HepG2 (cell line): ENCODE measurements around the gene PROX1. TPM values are rescaled to one million over a fixed set of nuclear protein-coding genes. Genes with fewer than 3 reads are reported as not detected.

ENCODE experiments used
- ATAC-seq: fragments of 200-7000 bp; cut with Tn5 transposase; 3 replicates; pipeline ENCODE4 v1.9.1; 2020; ENCODE audit warnings: mild to moderate bottlenecking, moderate library complexity
- BruUV-seq: library from RNA; stranded (reverse); fragments of 400-500 nt; replicated peaks from 2 replicates; lab custom pipeline; 2021; lab: Mats Ljungman, UMichigan
- CTCF ChIA-PET: fragments of 300-600 bp; formaldehyde crosslinking; extraction: SDS; loops from one replicate; lab custom pipeline; 2021; ENCODE audit warnings: low total read pairs, inconsistent platforms, low intra/inter-chr PET ratio; lab: Yijun Ruan, JAX
- POLR2A ChIA-PET: fragments of 350-600 bp; sonication (Branson Sonifier 250); formaldehyde crosslinking; loops from one replicate; lab custom pipeline; 2020; ENCODE audit warnings: antibody characterized with exemption, inconsistent platforms; lab: Yijun Ruan, JAX
- DNase-seq: peaks from one replicate; pipeline ENCODE4 v3.0.0-alpha.2; 2015; ENCODE audit warnings: low spot score
- FAIRE-seq: peaks from 3 replicates; lab custom pipeline; 2011; peaks lifted over from hg19 to GRCh38; lab: Jason Lieb, UNC
- H2AFZ ChIP-seq: one replicate; pipeline ENCODE4 v1.6.1; 2011; ENCODE audit warnings: low read length, inconsistent platforms
- H3K27ac ChIP-seq: fragments of 300-600 bp; 3 replicates; pipeline ENCODE4 v1.8.0; 2011; ENCODE audit warnings: mixed run types, mild to moderate bottlenecking, mixed read lengths, low read length, inconsistent platforms; ENCODE audit not compliant: insufficient read depth; ENCODE audit errors: extremely low read length
- H3K27me3 ChIP-seq, 2 experiments: fragments of 200-600 bp in 1 of 2; 2 replicates in 1 of 2; 3 replicates in 1 of 2; pipeline versions ENCODE4 v1.6.0 to v1.8.0; 2011; ENCODE audit warnings: low read length in 2 of 2, mild to moderate bottlenecking in 2 of 2, moderate library complexity in 2 of 2, inconsistent platforms in 1 of 2; ENCODE audit not compliant: insufficient read depth in 2 of 2, control insufficient read depth in 1 of 2
- H3K36me3 ChIP-seq, 2 experiments: fragments of 200-600 bp in 1 of 2; replicated peaks in 1 of 2; 2 replicates in 1 of 2; 3 replicates in 1 of 2; pipeline versions ENCODE4 v1.5.1 to v1.8.0; 2011; ENCODE audit warnings: low read length in 2 of 2, inconsistent platforms in 1 of 2; ENCODE audit not compliant: insufficient read depth in 2 of 2, control insufficient read depth in 1 of 2
- H3K4me1 ChIP-seq: 2 replicates; pipeline ENCODE4 v1.5.1; 2012; ENCODE audit warnings: low read length, inconsistent platforms; ENCODE audit not compliant: insufficient read depth
- H3K4me2 ChIP-seq: 2 replicates; pipeline ENCODE4 v1.6.0; 2011; ENCODE audit warnings: low read depth, low read length, inconsistent platforms
- H3K4me3 ChIP-seq, 3 experiments: fragments of 200-600 bp in 1 of 3; sonication (generic), shearing (Covaris generic) in 1 of 3; replicated peaks in 1 of 3; 2 replicates each; pipeline ENCODE4 v1.5.1; 2011 to 2016; ENCODE audit warnings: low read length in 3 of 3, inconsistent platforms in 2 of 3, low read depth in 2 of 3, mild to moderate bottlenecking in 2 of 3, control low read depth in 1 of 3, mixed read lengths in 1 of 3; ENCODE audit not compliant: insufficient read depth in 1 of 3
- H3K79me2 ChIP-seq: one replicate; pipeline ENCODE4 v1.6.1; 2011; ENCODE audit warnings: low read length, inconsistent platforms; ENCODE audit not compliant: insufficient read depth
- H3K9ac ChIP-seq: 2 replicates; pipeline ENCODE4 v1.6.0; 2011; ENCODE audit warnings: mild to moderate bottlenecking, low read depth, low read length, inconsistent platforms; ENCODE audit not compliant: insufficient read depth
- H3K9me3 ChIP-seq: 2 replicates; pipeline ENCODE4 v1.5.1; 2012; ENCODE audit warnings: mild to moderate bottlenecking, low read length
- H4K20me1 ChIP-seq: 2 replicates; pipeline ENCODE4 v1.6.0; 2011; ENCODE audit warnings: inconsistent platforms, mild to moderate bottlenecking, low read length, moderate library complexity; ENCODE audit not compliant: insufficient read depth
- HMG20A ChIP-seq: IDR thresholded peaks from 2 replicates; pipeline ENCODE4 v1.6.1; 2016; ENCODE audit warnings: borderline replicate concordance
- HMGA1 ChIP-seq: sonication (generic); formaldehyde crosslinking; conservative IDR thresholded peaks from 2 replicates; pipeline ENCODE4 v1.4.0; 2020; ENCODE audit warnings: missing genetic modification reagents
- SCMH1 ChIP-seq: sonication (generic); formaldehyde crosslinking; IDR thresholded peaks from 2 replicates; pipeline ENCODE4 v1.9.0; 2021; ENCODE audit warnings: missing genetic modification reagents, mild to moderate bottlenecking, borderline replicate concordance
- TBX2 ChIP-seq: sonication (generic); formaldehyde crosslinking; IDR thresholded peaks from 2 replicates; pipeline ENCODE4 v1.5.0; 2020; ENCODE audit warnings: missing genetic modification reagents, mild to moderate bottlenecking, borderline replicate concordance
- XRCC5 ChIP-seq: fragments of 200-400 bp; formaldehyde crosslinking; optimal IDR thresholded peaks from 2 replicates; pipeline ENCODE3; 2017; ENCODE audit warnings: mild to moderate bottlenecking, low read length
- ZNF160 ChIP-seq: sonication (generic); formaldehyde crosslinking; IDR thresholded peaks from 2 replicates; pipeline ENCODE4 v1.8.0; 2022; ENCODE audit warnings: mild to moderate bottlenecking, inconsistent platforms, missing genetic modification reagents
- ZNF24 ChIP-seq: fragments of 450-650 bp; IDR thresholded peaks from 2 replicates; pipeline ENCODE4 v1.6.1; 2017; ENCODE audit warnings: antibody characterized with exemption, mild to moderate bottlenecking
- ZNF280D ChIP-seq: sonication (generic); formaldehyde crosslinking; IDR thresholded peaks from 2 replicates; pipeline ENCODE4 v1.5.1; 2020; ENCODE audit warnings: mild to moderate bottlenecking, missing genetic modification reagents
- ZNF292 ChIP-seq: sonication (generic); formaldehyde crosslinking; IDR thresholded peaks from 2 replicates; pipeline ENCODE4 v1.8.1; 2022; ENCODE audit warnings: mild to moderate bottlenecking, low read depth, missing genetic modification reagents, borderline replicate concordance
- ZNF3 ChIP-seq: IDR thresholded peaks from 2 replicates; pipeline ENCODE4 v1.7.0; 2017; ENCODE audit warnings: inconsistent platforms
- ZNF431 ChIP-seq: sonication (generic); formaldehyde crosslinking; IDR thresholded peaks from 2 replicates; pipeline ENCODE4 v1.9.0; 2022; ENCODE audit warnings: missing genetic modification reagents, low read depth, mild to moderate bottlenecking, borderline replicate concordance
- ZNF660 ChIP-seq: sonication (generic); formaldehyde crosslinking; IDR thresholded peaks from 2 replicates; pipeline ENCODE4 v1.5.1; 2020; ENCODE audit warnings: mild to moderate bottlenecking, low read depth, missing genetic modification reagents, borderline replicate concordance
- ZNF749 ChIP-seq: sonication (generic); formaldehyde crosslinking; IDR thresholded peaks from 2 replicates; pipeline ENCODE4 v1.8.0; 2022; ENCODE audit warnings: mild to moderate bottlenecking, missing genetic modification reagents, moderate library complexity, borderline replicate concordance
- WGBS: methylation state at CpG from one replicate; pipeline ENCODE4 v1.1.6; 2017; ENCODE audit warnings: low lambda C conversion rate; 5-methylcytosine and 5-hydroxymethylcytosine counted together
- in situ Hi-C: cut with HindIII; loops from 2 replicates; pipeline ENCODE4 v1.10.0; 2017; ENCODE audit warnings: low pct_unique_long_range_greater_than_20kb; ENCODE audit not compliant: extremely low pct_ligation_motif_present
- intact Hi-C: fragments of 100-400 bp; cut with micrococcal nuclease; formaldehyde crosslinking; loops from one replicate; pipeline ENCODE4 v1.10.0; 2022; ENCODE audit not compliant: unreplicated experiment
- polyA plus RNA-seq, 8 experiments: library from polyadenylated mRNA; depleted of rRNA in 3 of 8; stranded (reverse) in 7 of 8; unstranded in 1 of 8; fragments of >200 nt; fragmentation: Illumina TruSeq in 4 of 8; extraction: Trizol in 4 of 8; gene quantifications; 2 replicates each; pipeline versions ENCODE4 v1.2.1 to v1.2.3, GENCODE V29; 2011 to 2016; ENCODE audit warnings: low read depth in 4 of 8, missing spikeins in 1 of 8, mixed read lengths in 1 of 8; ENCODE audit not compliant: insufficient read depth in 1 of 8
- total RNA-seq, 5 experiments: library from RNA; depleted of rRNA; stranded (reverse); fragments of >200 nt; fragmentation: Illumina TruSeq; extraction: Trizol; gene quantifications; 2 replicates each; pipeline ENCODE4 v1.2.3, GENCODE V29; 2016; ENCODE audit warnings: low read depth in 1 of 5
- TF ChIP-seq, protein P1 (sequence below): sonication (generic); formaldehyde crosslinking; IDR thresholded peaks from 2 replicates; pipeline ENCODE4 v1.9.0; 2021; ENCODE audit warnings: missing genetic modification reagents, borderline replicate concordance
- TF ChIP-seq, protein P2 (sequence below): sonication (generic); formaldehyde crosslinking; IDR thresholded peaks from 2 replicates; pipeline ENCODE4 v1.4.0; 2020; ENCODE audit warnings: low read depth, mild to moderate bottlenecking, missing genetic modification reagents

PROX1 gene
- total and polyA plus RNA-seq, 2 of the 13 experiments (the other 11 are each of a cell fraction or from before 2014, with no cell fraction given), result 12.3 to 30.2 TPM

GRCh38 chr1:213973129-213973528 is 14.6 kb upstream of the PROX1 start (continued):
- no peak for TF ChIP-seq ZNF280D (CRISPR knock-in tag)
- TF ChIP-seq ZNF431 (CRISPR knock-in tag), result no peak
- TF ChIP-seq, protein P1, sequence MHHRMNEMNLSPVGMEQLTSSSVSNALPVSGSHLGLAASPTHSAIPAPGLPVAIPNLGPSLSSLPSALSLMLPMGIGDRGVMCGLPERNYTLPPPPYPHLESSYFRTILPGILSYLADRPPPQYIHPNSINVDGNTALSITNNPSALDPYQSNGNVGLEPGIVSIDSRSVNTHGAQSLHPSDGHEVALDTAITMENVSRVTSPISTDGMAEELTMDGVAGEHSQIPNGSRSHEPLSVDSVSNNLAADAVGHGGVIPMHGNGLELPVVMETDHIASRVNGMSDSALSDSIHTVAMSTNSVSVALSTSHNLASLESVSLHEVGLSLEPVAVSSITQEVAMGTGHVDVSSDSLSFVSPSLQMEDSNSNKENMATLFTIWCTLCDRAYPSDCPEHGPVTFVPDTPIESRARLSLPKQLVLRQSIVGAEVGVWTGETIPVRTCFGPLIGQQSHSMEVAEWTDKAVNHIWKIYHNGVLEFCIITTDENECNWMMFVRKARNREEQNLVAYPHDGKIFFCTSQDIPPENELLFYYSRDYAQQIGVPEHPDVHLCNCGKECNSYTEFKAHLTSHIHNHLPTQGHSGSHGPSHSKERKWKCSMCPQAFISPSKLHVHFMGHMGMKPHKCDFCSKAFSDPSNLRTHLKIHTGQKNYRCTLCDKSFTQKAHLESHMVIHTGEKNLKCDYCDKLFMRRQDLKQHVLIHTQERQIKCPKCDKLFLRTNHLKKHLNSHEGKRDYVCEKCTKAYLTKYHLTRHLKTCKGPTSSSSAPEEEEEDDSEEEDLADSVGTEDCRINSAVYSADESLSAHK (CRISPR knock-in tag), result no peak

GRCh38 chr1:213976665-213977485 is 10.9 kb upstream of the PROX1 start:
- peak overlapping the region; percentile 29 for H2AFZ ChIP-seq
- H3K4me1 ChIP-seq, result peaks cover 39% of the 10 kb centered on the region
- no TSS peak for BruUV-seq
- 15% methylated on average over 8 of the region's 8 CpGs for WGBS
- in situ Hi-C loops, result loop anchor here (25.0 kb wide), 1 partner anchor 740 kb away; no protein-coding TSS in a partner anchor
- no peak overlapping the region for H3K9ac ChIP-seq
- no peaks in the 10 kb centered on the region for H3K36me3 ChIP-seq
- H3K27ac ChIP-seq, result peak overlapping the region; percentile 37
- H3K4me3 ChIP-seq, result peak overlapping the region in 2 of 3 experiments; percentile 15 to 18; a peak in 3 of 6 replicates
- intact Hi-C loops, result no loop called here
- no peaks in the 10 kb centered on the region for H3K9me3 ChIP-seq
- no peaks in the 10 kb centered on the region for H3K27me3 ChIP-seq
- ATAC-seq (peak; percentile 83), DNase-seq (peak; percentile 47), FAIRE-seq (peak; percentile 78)
- H4K20me1 ChIP-seq, result no peaks in the 10 kb centered on the region
- ChIA-PET CTCF (no interaction called here), POLR2A (interaction anchor here (0.6 to 2.9 kb wide), 10 partner anchors 10 to 605 kb away, joined by 3 to 21 read pairs (median 5); partner anchors contain the start of gene PROX1)
- no peaks in the 10 kb centered on the region for H3K79me2 ChIP-seq
- peak overlapping the region; percentile 63 for H3K4me2 ChIP-seq
- TF ChIP-seq, protein P2, sequence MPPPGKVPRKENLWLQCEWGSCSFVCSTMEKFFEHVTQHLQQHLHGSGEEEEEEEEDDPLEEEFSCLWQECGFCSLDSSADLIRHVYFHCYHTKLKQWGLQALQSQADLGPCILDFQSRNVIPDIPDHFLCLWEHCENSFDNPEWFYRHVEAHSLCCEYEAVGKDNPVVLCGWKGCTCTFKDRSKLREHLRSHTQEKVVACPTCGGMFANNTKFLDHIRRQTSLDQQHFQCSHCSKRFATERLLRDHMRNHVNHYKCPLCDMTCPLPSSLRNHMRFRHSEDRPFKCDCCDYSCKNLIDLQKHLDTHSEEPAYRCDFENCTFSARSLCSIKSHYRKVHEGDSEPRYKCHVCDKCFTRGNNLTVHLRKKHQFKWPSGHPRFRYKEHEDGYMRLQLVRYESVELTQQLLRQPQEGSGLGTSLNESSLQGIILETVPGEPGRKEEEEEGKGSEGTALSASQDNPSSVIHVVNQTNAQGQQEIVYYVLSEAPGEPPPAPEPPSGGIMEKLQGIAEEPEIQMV (CRISPR knock-in tag), result no peak
- TF ChIP-seq ZNF749, result no peak
- no peak for TF ChIP-seq ZNF24
- TF ChIP-seq ZNF3, result no peak
- TF ChIP-seq HMGA1 (CRISPR knock-in tag), result no peak
- no peak for TF ChIP-seq ZNF160 (CRISPR knock-in tag)
- TF ChIP-seq HMG20A (CRISPR knock-in tag), result no peak
- no peak; the same call in 1 of the 2 replicates for TF ChIP-seq TBX2 (CRISPR knock-in tag)
- no peak for TF ChIP-seq XRCC5
- TF ChIP-seq ZNF292 (CRISPR knock-in tag), result no peak
- TF ChIP-seq ZNF660 (CRISPR knock-in tag), result no peak
- no peak for TF ChIP-seq SCMH1 (CRISPR knock-in tag)
